GM12892 (cell line): Measurements from ENCODE around the gene KNDC1.

ENCODE experiments used
- DNase-seq: peaks from one replicate; pipeline ENCODE4 v3.0.0; 2011; ENCODE audit not compliant: insufficient read length
- FAIRE-seq: peaks from 2 replicates; lab custom pipeline; 2011; peaks lifted over from hg19 to GRCh38; lab: Jason Lieb, UNC
- POLR2A ChIP-seq: IDR thresholded peaks from 2 replicates; pipeline ENCODE4 v1.6.1; 2011; ENCODE audit warnings: low read depth, low read length, control low read depth
- POLR2AphosphoS5 ChIP-seq: IDR thresholded peaks from 2 replicates; pipeline ENCODE4 v1.6.1; 2011; ENCODE audit warnings: low read depth, low read length, control low read depth
- TAF1 ChIP-seq: IDR thresholded peaks from 2 replicates; pipeline ENCODE4 v1.6.1; 2011; ENCODE audit warnings: low read depth, mild to moderate bottlenecking, control low read depth, low read length, borderline replicate concordance

Gene KNDC1

GRCh38 chr10:133272301-133272963 lies 112.4 kb downstream of the KNDC1 start:
- no peak for FAIRE-seq

GRCh38 chr10:133272964-133273420 lies 113.0 kb downstream of the KNDC1 start:
- TF ChIP-seq TAF1, result no peak
- no peak for TF ChIP-seq POLR2A
- no peak for TF ChIP-seq POLR2AphosphoS5
- FAIRE-seq (no peak), DNase-seq (no peak)

More at GRCh38 chr10:133272301-133272963, 112.4 kb downstream of the KNDC1 start:
- DNase-seq, result no peak
- TF ChIP-seq POLR2A (no peak), POLR2AphosphoS5 (no peak), TAF1 (no peak)

GRCh38 chr10:133273534-133274143 lies 113.6 kb downstream of the KNDC1 start:
- no peak for DNase-seq
- no peak for TF ChIP-seq POLR2A
- no peak for FAIRE-seq

- FAIRE-seq (peak; percentile 96), DNase-seq (peak; percentile 90)
- TF ChIP-seq POLR2AphosphoS5 (peak; percentile 39), POLR2A (peak; percentile 69), TAF1 (peak; percentile 30; the same call in 1 of the 2 replicates)
These were observed 115.0 kb downstream of the KNDC1 start for GRCh38 chr10:133274751-133275683.

GRCh38 chr10:133275684-133276092 lies 115.7 kb downstream of the KNDC1 start:
- peak; percentile 64 for DNase-seq
- TF ChIP-seq POLR2A (no peak), TAF1 (no peak), POLR2AphosphoS5 (no peak; the same call in 1 of the 2 replicates)
- peak; percentile 94 for FAIRE-seq
